HEK293 (cell line): ENCODE results near the gene ATP8A2.

Experiments
- CTCF ChIP-seq: fragments of 450-650 bp; formaldehyde crosslinking; IDR thresholded peaks from 2 replicates; pipeline ENCODE4 v1.5.1; 2016; ENCODE audit warnings: missing biosample characterization, missing genetic modification characterization
- YY1 ChIP-seq: fragments of 450-650 bp; formaldehyde crosslinking; IDR thresholded peaks from 2 replicates; pipeline ENCODE4 v1.5.1; 2018; ENCODE audit warnings: missing biosample characterization, missing genetic modification characterization
- ZBTB7A ChIP-seq: fragments of 450-650 bp; formaldehyde crosslinking; IDR thresholded peaks from 2 replicates; pipeline ENCODE4 v1.5.1; 2016; ENCODE audit warnings: low read depth, missing biosample characterization, missing genetic modification characterization
- ZNF221 ChIP-seq: fragments of 450-650 bp; formaldehyde crosslinking; IDR thresholded peaks from 2 replicates; pipeline ENCODE4 v1.5.1; 2017; ENCODE audit warnings: missing biosample characterization, missing genetic modification characterization, borderline replicate concordance
- ZNF501 ChIP-seq: fragments of 450-650 bp; formaldehyde crosslinking; IDR thresholded peaks from 2 replicates; pipeline ENCODE4 v1.5.1; 2016; ENCODE audit warnings: missing biosample characterization, missing genetic modification characterization
- ZNF777 ChIP-seq: fragments of 450-650 bp; formaldehyde crosslinking; IDR thresholded peaks from 2 replicates; pipeline ENCODE4 v1.5.1; 2017; ENCODE audit warnings: missing biosample characterization, missing genetic modification characterization, borderline replicate concordance
- TF ChIP-seq, protein P1 (sequence below): fragments of 450-650 bp; formaldehyde crosslinking; IDR thresholded peaks from 2 replicates; pipeline ENCODE4 v1.5.1; 2016; ENCODE audit warnings: missing biosample characterization, missing genetic modification characterization, low read depth

DNA sequence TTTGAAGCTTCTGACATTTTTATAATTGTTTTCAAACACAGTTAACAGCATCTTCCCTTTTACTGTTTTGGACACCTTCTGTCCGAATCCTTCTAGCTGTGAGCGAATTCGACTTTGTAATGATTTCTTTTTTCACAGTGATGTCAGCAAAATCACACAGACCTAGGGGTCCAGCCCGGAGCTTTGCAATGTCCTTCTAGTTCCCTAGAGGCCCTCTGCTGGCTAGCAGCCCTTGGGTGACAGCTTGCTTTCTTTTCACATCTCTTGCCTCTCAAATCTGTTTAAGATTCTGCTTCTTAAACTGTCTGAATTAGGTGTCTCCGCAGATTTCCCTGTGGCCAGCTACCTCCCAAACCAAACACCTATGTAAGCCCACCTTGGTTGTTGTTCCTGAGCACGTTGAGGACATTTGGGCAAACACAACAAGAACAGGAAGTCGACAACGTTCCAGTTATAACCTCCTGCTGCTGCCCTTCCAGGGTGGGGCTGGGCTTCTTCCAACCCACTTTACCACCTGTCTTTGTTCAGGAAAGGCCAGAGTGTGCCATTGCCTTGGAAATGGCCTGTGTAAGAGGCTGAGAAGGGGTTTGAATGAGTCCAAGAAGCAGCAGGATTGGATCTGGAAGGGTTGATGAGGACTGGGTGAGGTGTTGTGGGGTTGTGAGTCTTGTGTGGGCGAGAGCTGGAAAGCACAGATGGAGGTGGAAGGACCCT is 123.1 kb downstream of the ATP8A2 start:
- no peak for TF ChIP-seq CTCF (tag by site-specific recombination)
- TF ChIP-seq, protein P1, sequence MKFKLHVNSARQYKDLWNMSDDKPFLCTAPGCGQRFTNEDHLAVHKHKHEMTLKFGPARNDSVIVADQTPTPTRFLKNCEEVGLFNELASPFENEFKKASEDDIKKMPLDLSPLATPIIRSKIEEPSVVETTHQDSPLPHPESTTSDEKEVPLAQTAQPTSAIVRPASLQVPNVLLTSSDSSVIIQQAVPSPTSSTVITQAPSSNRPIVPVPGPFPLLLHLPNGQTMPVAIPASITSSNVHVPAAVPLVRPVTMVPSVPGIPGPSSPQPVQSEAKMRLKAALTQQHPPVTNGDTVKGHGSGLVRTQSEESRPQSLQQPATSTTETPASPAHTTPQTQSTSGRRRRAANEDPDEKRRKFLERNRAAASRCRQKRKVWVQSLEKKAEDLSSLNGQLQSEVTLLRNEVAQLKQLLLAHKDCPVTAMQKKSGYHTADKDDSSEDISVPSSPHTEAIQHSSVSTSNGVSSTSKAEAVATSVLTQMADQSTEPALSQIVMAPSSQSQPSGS: no peak
- TF ChIP-seq YY1 (tag by site-specific recombination): no peak
- TF ChIP-seq ZNF221 (tag by site-specific recombination): no peak
- no peak for TF ChIP-seq ZNF777 (tag by site-specific recombination)
- TF ChIP-seq ZBTB7A (tag by site-specific recombination): no peak
- no peak for TF ChIP-seq ZNF501 (tag by site-specific recombination)
